OCI-LY7 (cell line): ENCODE measurements around the gene TMEM176A. TPM values are rescaled to one million over a fixed set of nuclear protein-coding genes. Genes with fewer than 3 reads are reported as not detected.
"Not testable (repeated sequence)": the region's sequence is repeated elsewhere in the genome, so short reads cannot be mapped to it uniquely, and the experiment has no call there.

Experiments
- BruUV-seq: library from RNA; stranded (reverse); fragments of 400-500 nt; replicated peaks from 2 replicates; lab custom pipeline; 2021; lab: Mats Ljungman, UMichigan
- CTCF ChIA-PET: fragments of 300-600 bp; sonication (Branson Sonifier 250); formaldehyde crosslinking; loops from one replicate; lab custom pipeline; 2022; ENCODE audit warnings: antibody characterized with exemption; ENCODE audit not compliant: unreplicated experiment; lab: Charles Lee
- POLR2A ChIA-PET: fragments of 300-600 bp; sonication (Branson Sonifier 250); formaldehyde crosslinking; loops from one replicate; lab custom pipeline; 2022; ENCODE audit warnings: antibody characterized with exemption; lab: Charles Lee
- DNase-seq: peaks from one replicate; pipeline ENCODE4 v3.0.0-alpha.2; 2015; ENCODE audit warnings: low spot score
- H2AFZ ChIP-seq: fragments of 200-600 bp; sonication (generic), shearing (Covaris generic); 2 replicates; pipeline ENCODE4 v1.6.1; 2014; ENCODE audit warnings: mild to moderate bottlenecking, antibody characterized with exemption, low read length, moderate library complexity
- H3K27ac ChIP-seq: fragments of 200-600 bp; sonication (generic); 2 replicates; pipeline ENCODE4 v1.5.1; 2014; ENCODE audit warnings: mixed run types, low read depth, mild to moderate bottlenecking, moderate library complexity, low read length, inconsistent platforms; ENCODE audit not compliant: poor library complexity, severe bottlenecking
- H3K36me3 ChIP-seq: fragments of 200-600 bp; sonication (generic); 2 replicates; pipeline ENCODE4 v1.6.1; 2014; ENCODE audit warnings: mild to moderate bottlenecking, antibody characterized with exemption, low read length, moderate library complexity, mixed read lengths; ENCODE audit not compliant: insufficient read depth
- H3K4me1 ChIP-seq: fragments of 200-600 bp; sonication (generic); 2 replicates; pipeline ENCODE4 v1.5.1; 2014; ENCODE audit warnings: mild to moderate bottlenecking, low read length; ENCODE audit not compliant: insufficient read depth, poor library complexity, severe bottlenecking
- H3K4me2 ChIP-seq: fragments of 200-600 bp; sonication (generic); 2 replicates; pipeline ENCODE4 v1.6.1; 2014; ENCODE audit warnings: mild to moderate bottlenecking, low read length
- H3K4me3 ChIP-seq: fragments of 200-600 bp; sonication (generic); 2 replicates; pipeline ENCODE4 v1.5.1; 2014; ENCODE audit warnings: mild to moderate bottlenecking, low read depth, low read length; ENCODE audit not compliant: poor library complexity, severe bottlenecking
- H3K79me2 ChIP-seq: fragments of 200-600 bp; sonication (generic); 2 replicates; pipeline ENCODE4 v1.6.1; 2016; ENCODE audit warnings: low read depth, mild to moderate bottlenecking, low read length, moderate library complexity, mixed read lengths; ENCODE audit not compliant: insufficient read depth
- H3K9me2 ChIP-seq: fragments of 200-600 bp; sonication (generic); 2 replicates; pipeline ENCODE4 v1.6.1; 2016; ENCODE audit warnings: mild to moderate bottlenecking, low read length, mixed read lengths; ENCODE audit not compliant: insufficient read depth
- H3K9me3 ChIP-seq: fragments of 200-600 bp; sonication (generic); 2 replicates; pipeline ENCODE4 v1.6.1; 2014; ENCODE audit warnings: mild to moderate bottlenecking, mixed run types, low read length, mixed read lengths
- H4K20me1 ChIP-seq: fragments of 200-600 bp; sonication (generic); 2 replicates; pipeline ENCODE4 v1.6.1; 2014; ENCODE audit warnings: mild to moderate bottlenecking, antibody characterized with exemption, low read length, moderate library complexity, mixed read lengths; ENCODE audit not compliant: insufficient read depth
- EZH2phosphoT487 ChIP-seq: fragments of 200-600 bp; sonication (generic); IDR thresholded peaks from 2 replicates; pipeline ENCODE4 v1.6.1; 2018; ENCODE audit warnings: low read depth, borderline replicate concordance, mild to moderate bottlenecking, mixed run types, antibody characterized with exemption, low read length, moderate library complexity, mixed read lengths
- intact Hi-C: fragments of 100-400 bp; cut with micrococcal nuclease; formaldehyde crosslinking; loops from one replicate; pipeline ENCODE4 v1.10.0; 2022; ENCODE audit not compliant: unreplicated experiment
- total RNA-seq, 2 experiments: library from RNA; depleted of rRNA in 1 of 2; stranded (reverse); fragments of >200 nt in 1 of 2; shearing (Covaris generic) in 1 of 2; gene quantifications; 2 replicates each; pipeline ENCODE4 v1.2.3, GENCODE V29; 2014 to 2022
- TF ChIP-seq, protein P1 (sequence below): fragments of 200-600 bp; sonication (generic); conservative IDR thresholded peaks from 2 replicates; pipeline ENCODE4 v1.5.1; 2014; ENCODE audit warnings: mild to moderate bottlenecking, antibody characterized with exemption, low read length, moderate library complexity, mixed read lengths

TMEM176A gene
- total RNA-seq, 2 experiments from 2014 or later, result not detected

DNA sequence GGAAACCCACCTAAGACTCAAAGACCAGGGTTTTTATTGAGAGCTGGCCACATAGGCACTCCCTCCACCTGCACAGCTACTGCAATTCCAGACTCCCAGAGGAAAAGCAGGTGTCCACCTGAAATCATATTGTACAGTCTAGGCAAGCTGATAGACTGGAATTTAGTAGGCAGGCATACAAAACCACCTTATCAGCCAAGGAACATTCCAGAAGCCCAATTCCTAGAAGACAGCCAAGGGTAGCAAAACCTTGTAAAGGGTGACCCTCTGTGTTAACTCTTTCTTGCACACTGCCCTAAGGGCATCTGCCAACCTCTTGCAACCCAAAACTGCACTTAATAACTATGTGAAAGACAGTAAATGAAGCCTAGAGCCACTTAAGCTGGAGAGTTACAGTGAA is 5.3 kb downstream of the TMEM176A start:
- Histone ChIP-seq H4K20me1 (no peaks in the 10 kb centered on the region), H2AFZ (no peak overlapping the region), H3K9me2 (no peaks in the 10 kb centered on the region), H3K36me3 (no peaks in the 10 kb centered on the region), H3K9me3 (no peaks in the 10 kb centered on the region), H3K4me3 (no peak overlapping the region), H3K4me1 (no peaks in the 10 kb centered on the region), H3K79me2 (no peaks in the 10 kb centered on the region), H3K27ac (no peak overlapping the region), H3K4me2 (no peak overlapping the region)
- no peak for DNase-seq
- intact Hi-C loops, result no loop called here
- ChIA-PET POLR2A (no interaction called here), CTCF (no interaction called here)
- no peak for TF ChIP-seq EZH2phosphoT487
- TF ChIP-seq, protein P1, sequence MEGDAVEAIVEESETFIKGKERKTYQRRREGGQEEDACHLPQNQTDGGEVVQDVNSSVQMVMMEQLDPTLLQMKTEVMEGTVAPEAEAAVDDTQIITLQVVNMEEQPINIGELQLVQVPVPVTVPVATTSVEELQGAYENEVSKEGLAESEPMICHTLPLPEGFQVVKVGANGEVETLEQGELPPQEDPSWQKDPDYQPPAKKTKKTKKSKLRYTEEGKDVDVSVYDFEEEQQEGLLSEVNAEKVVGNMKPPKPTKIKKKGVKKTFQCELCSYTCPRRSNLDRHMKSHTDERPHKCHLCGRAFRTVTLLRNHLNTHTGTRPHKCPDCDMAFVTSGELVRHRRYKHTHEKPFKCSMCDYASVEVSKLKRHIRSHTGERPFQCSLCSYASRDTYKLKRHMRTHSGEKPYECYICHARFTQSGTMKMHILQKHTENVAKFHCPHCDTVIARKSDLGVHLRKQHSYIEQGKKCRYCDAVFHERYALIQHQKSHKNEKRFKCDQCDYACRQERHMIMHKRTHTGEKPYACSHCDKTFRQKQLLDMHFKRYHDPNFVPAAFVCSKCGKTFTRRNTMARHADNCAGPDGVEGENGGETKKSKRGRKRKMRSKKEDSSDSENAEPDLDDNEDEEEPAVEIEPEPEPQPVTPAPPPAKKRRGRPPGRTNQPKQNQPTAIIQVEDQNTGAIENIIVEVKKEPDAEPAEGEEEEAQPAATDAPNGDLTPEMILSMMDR, result no peak
- no TSS peak for BruUV-seq

GRCh38 chr7:150806454-150806853 is 5.9 kb downstream of the TMEM176A start:
- intact Hi-C loops, result no loop called here

DNA sequence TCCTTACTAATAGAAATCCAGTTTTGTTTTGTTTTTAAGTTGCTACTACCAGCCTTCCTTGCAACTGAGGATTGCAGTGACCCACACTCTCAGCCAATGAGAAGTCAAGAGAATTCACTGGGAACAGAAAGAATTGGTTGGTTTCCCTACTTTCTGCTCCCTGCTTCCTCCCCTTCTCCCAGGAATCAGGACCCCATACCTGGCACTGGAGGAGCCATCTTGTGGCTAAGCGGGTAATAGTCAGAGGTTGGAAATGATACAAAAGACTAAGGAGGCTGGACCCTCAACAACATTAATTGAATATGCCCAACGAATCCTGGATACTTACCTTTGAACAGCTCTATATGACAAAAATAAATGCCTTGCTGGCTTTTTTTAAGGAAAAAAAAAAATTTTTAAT is 6.3 kb downstream of the TMEM176A start:
- Histone ChIP-seq H2AFZ (no peak overlapping the region), H3K36me3 (no peaks in the 10 kb centered on the region), H3K9me3 (no peaks in the 10 kb centered on the region), H3K9me2 (no peaks in the 10 kb centered on the region), H3K4me1 (no peaks in the 10 kb centered on the region), H3K4me3 (no peak overlapping the region), H3K79me2 (no peaks in the 10 kb centered on the region), H4K20me1 (no peaks in the 10 kb centered on the region), H3K27ac (no peak overlapping the region), H3K4me2 (no peak overlapping the region)
- POLR2A ChIA-PET, result no interaction called here
- CTCF ChIA-PET, result no interaction called here
- intact Hi-C loops, result no loop called here
- BruUV-seq, result no TSS peak
- TF ChIP-seq, protein P1, result peak; percentile 34; the same call in 1 of the 2 replicates
- no peak for TF ChIP-seq EZH2phosphoT487
- no peak for DNase-seq

More at GRCh38 chr7:150806454-150806853, 5.9 kb downstream of the TMEM176A start:
- TF ChIP-seq EZH2phosphoT487, result no peak
- TF ChIP-seq, protein P1, result no peak
- Histone ChIP-seq H3K9me3 (no peaks in the 10 kb centered on the region), H2AFZ (no peak overlapping the region), H3K4me3 (no peak overlapping the region), H4K20me1 (no peaks in the 10 kb centered on the region), H3K4me1 (no peaks in the 10 kb centered on the region), H3K79me2 (no peaks in the 10 kb centered on the region), H3K9me2 (no peaks in the 10 kb centered on the region), H3K36me3 (no peaks in the 10 kb centered on the region), H3K4me2 (no peak overlapping the region), H3K27ac (no peak overlapping the region)
- POLR2A ChIA-PET, result no interaction called here
- CTCF ChIA-PET, result no interaction called here
- no peak for DNase-seq
- no TSS peak for BruUV-seq

- POLR2A ChIA-PET, H3K4me1 ChIP-seq: not testable (repeated sequence)
Observed at GRCh38 chr7:150807616-150808438, 7.3 kb downstream of the TMEM176A start.

More at GRCh38 chr7:150807616-150808438, 7.3 kb downstream of the TMEM176A start:
- H3K4me3 ChIP-seq, BruUV-seq, H3K79me2 ChIP-seq, H3K36me3 ChIP-seq, DNase-seq, H3K27ac ChIP-seq, H4K20me1 ChIP-seq, intact Hi-C loops, H3K9me3 ChIP-seq, H3K4me2 ChIP-seq, H3K9me2 ChIP-seq, H2AFZ ChIP-seq: not testable (repeated sequence)
- CTCF ChIA-PET, result interaction anchor here (0.6 kb wide), 1 partner anchor 1597 kb away, joined by 3 read pairs; no protein-coding TSS in a partner anchor
